ES-I3 (cell line): Measurements from ENCODE around the gene ZNF619.

Experiments used
- H3K36me3 ChIP-seq: 2 replicates; pipeline ENCODE4 v1.6.1; 2013; ENCODE audit warnings: mild to moderate bottlenecking, low read length, control low read depth, moderate library complexity; ENCODE audit not compliant: insufficient read depth
- H3K4me1 ChIP-seq: 2 replicates; pipeline ENCODE4 v1.6.1; 2013; ENCODE audit warnings: mild to moderate bottlenecking, control low read depth, low read length; ENCODE audit not compliant: insufficient read depth
- H3K9ac ChIP-seq: 2 replicates; pipeline ENCODE4 v1.6.1; 2013; ENCODE audit warnings: low read depth, mild to moderate bottlenecking, low read length, moderate library complexity
- H3K9me3 ChIP-seq: 2 replicates; pipeline ENCODE4 v1.6.1; 2013; ENCODE audit warnings: mild to moderate bottlenecking, low read length, moderate library complexity; ENCODE audit not compliant: control insufficient read depth, insufficient read depth

The ZNF619 gene

DNA sequence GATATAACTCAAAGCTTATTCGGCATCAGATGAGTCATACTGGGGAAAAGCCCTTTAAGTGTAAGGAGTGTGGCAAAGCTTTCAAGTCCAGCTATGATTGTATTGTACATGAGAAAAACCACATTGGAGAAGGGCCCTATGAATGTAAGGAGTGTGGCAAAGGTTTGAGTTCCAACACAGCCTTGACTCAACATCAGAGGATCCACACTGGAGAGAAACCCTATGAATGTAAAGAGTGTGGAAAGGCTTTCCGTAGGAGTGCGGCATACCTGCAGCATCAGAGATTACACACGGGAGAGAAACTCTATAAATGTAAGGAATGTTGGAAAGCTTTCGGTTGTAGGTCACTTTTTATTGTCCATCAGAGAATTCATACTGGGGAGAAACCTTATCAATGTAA lies 55.3 kb downstream of the ZNF619 start:
- no peaks in the 10 kb centered on the region; the same call in 1 of the 2 replicates for H3K9me3 ChIP-seq
- H3K4me1 ChIP-seq, result no peaks in the 10 kb centered on the region
- peaks cover 26% of the 10 kb centered on the region for H3K36me3 ChIP-seq
- no peak overlapping the region for H3K9ac ChIP-seq

DNA sequence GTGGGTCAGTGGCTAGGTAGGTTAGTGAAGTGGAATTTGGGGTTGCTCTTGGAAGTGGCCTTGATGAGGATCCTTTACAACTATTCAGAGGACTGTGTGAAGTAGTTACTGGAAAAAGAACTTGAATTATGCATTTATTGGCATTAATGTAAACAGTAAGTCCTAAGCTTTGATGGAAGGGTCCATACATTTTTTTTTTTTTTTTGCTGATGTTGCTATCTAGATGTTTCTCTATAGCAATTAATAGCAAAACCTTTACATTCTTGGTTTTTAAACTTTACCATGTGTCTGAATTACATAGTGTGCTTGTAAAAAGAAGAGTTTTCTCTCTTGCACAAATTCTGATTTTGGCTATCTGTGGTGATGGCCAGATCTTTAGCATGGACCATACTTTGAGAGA lies 57.4 kb downstream of the ZNF619 start:
- no peaks in the 10 kb centered on the region; the same call in 1 of the 2 replicates for H3K9me3 ChIP-seq
- no peaks in the 10 kb centered on the region for H3K4me1 ChIP-seq
- H3K36me3 ChIP-seq, result peaks cover 26% of the 10 kb centered on the region

More for the DNA sequence above, 57.4 kb downstream of the ZNF619 start:
- no peak overlapping the region for H3K9ac ChIP-seq
